Gastroesophageal sphincter (tissue), 4 donors: ENCODE data around the gene PFKFB4. TPM values are rescaled to one million over a fixed set of nuclear protein-coding genes. Genes with fewer than 3 reads are reported as not detected.

Experiments used
- ATAC-seq: fragments of 150-250 bp; one replicate; pipeline ENCODE4 v1.9.1; 2016; ENCODE audit warnings: mild to moderate bottlenecking, moderate library complexity
- H3K27ac ChIP-seq, 4 donors: fragments of 200-600 bp; sonication (generic) in 3 of 4; 1 replicate in 3 of 4; 2 replicates in 1 of 4; pipeline ENCODE4 v1.5.1; 2016 to 2019
- H3K27me3 ChIP-seq: fragments of 200-600 bp; sonication (generic); one replicate; pipeline ENCODE4 v1.5.1; 2019
- H3K36me3 ChIP-seq, 2 donors: fragments of 200-600 bp; sonication (generic); one replicate each; pipeline ENCODE4 v1.5.1; 2019; ENCODE audit warnings: control low read depth in 1 of 2
- H3K4me1 ChIP-seq, 3 donors: fragments of 200-600 bp; sonication (generic); 1 replicate in 2 of 3; 2 replicates in 1 of 3; pipeline ENCODE4 v1.5.1; 2016 to 2019; ENCODE audit warnings: control low read depth in 2 of 3
- H3K4me3 ChIP-seq, 2 donors: fragments of 200-600 bp; sonication (generic); one replicate each; pipeline ENCODE4 v1.5.1; 2019; ENCODE audit warnings: mild to moderate bottlenecking in 1 of 2, moderate library complexity in 1 of 2
- H3K9me3 ChIP-seq, 3 donors: fragments of 200-600 bp; sonication (generic); one replicate each; pipeline ENCODE4 v1.5.1; 2017 to 2019; ENCODE audit warnings: control low read depth in 2 of 3
- EP300 ChIP-seq: sonication (generic); formaldehyde crosslinking; IDR thresholded peaks from one replicate; pipeline ENCODE4 v1.6.1; 2017; ENCODE audit warnings: antibody characterized with exemption, mild to moderate bottlenecking
- POLR2A ChIP-seq, 2 donors: fragments of 450-650 bp; IDR thresholded peaks; one replicate each; pipeline ENCODE4 v1.6.1; 2017; ENCODE audit warnings: antibody characterized with exemption in 2 of 2, mild to moderate bottlenecking in 2 of 2, moderate library complexity in 1 of 2
- POLR2AphosphoS5 ChIP-seq: sonication (generic); formaldehyde crosslinking; IDR thresholded peaks from one replicate; pipeline ENCODE4 v1.6.1; 2017; ENCODE audit warnings: antibody characterized with exemption
- WGBS, 2 donors: methylation state at CpG; one replicate each; pipeline ENCODE4 v1.1.5; 2018; ENCODE audit warnings: low coverage in 1 of 2; 5-methylcytosine and 5-hydroxymethylcytosine counted together
- total RNA-seq, 4 donors: library from RNA; depleted of rRNA; stranded (reverse); fragments of >200 nt; gene quantifications; one replicate each; pipeline ENCODE4 v1.1.0, GENCODE V29; 2016
- TF ChIP-seq, protein P1 (sequence below), 4 experiments: fragments of 200-600 bp in 2 of 4; fragments of 450-650 bp in 2 of 4; sonication (generic) in 1 of 4; IDR thresholded peaks; one replicate each; pipeline ENCODE4 v1.5.1; 2017 to 2019; ENCODE audit warnings: antibody characterized with exemption in 4 of 4, mild to moderate bottlenecking in 2 of 4, moderate library complexity in 2 of 4

The PFKFB4 gene
- total RNA-seq, 4 donors from 2014 or later: 1.8 to 2.9 (median 2.4) TPM

DNA sequence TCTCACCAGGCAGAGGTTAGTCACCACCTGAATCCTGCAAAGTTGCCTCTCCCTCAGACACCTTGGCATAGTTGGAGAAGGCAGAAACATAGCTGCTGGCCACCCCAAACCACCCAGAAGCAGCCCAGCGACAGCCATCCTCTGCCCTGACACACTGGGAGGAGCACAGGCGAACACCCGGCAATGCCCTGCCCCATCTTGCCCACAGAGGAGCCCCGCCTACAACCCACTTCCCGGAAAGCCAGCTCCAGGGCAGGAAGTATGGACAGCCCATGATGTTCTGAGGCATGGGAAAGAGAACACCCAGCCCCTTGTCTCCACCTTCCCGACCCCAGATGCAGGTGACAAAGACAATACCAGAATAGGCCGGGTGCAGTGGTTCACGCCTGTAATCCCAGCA lies 40.0 kb downstream of the PFKFB4 start:
- TF ChIP-seq EP300: no peak
- no peak for TF ChIP-seq POLR2AphosphoS5
- TF ChIP-seq, protein P1, sequence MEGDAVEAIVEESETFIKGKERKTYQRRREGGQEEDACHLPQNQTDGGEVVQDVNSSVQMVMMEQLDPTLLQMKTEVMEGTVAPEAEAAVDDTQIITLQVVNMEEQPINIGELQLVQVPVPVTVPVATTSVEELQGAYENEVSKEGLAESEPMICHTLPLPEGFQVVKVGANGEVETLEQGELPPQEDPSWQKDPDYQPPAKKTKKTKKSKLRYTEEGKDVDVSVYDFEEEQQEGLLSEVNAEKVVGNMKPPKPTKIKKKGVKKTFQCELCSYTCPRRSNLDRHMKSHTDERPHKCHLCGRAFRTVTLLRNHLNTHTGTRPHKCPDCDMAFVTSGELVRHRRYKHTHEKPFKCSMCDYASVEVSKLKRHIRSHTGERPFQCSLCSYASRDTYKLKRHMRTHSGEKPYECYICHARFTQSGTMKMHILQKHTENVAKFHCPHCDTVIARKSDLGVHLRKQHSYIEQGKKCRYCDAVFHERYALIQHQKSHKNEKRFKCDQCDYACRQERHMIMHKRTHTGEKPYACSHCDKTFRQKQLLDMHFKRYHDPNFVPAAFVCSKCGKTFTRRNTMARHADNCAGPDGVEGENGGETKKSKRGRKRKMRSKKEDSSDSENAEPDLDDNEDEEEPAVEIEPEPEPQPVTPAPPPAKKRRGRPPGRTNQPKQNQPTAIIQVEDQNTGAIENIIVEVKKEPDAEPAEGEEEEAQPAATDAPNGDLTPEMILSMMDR (IDR thresholded peaks at IDR 0.05): no peak
- no peak for TF ChIP-seq POLR2A (IDR thresholded peaks at IDR 0.05)
- Histone ChIP-seq H3K36me3 (peaks cover 0 to 18% of the 10 kb centered on the region in 2 donors), H3K27me3 (no peaks in the 10 kb centered on the region), H3K4me1 (no peaks in the 10 kb centered on the region), H3K9me3 (no peaks in the 10 kb centered on the region), H3K27ac (no peak overlapping the region), H3K4me3 (no peak overlapping the region)
- WGBS, 2 donors: 70% methylated on average over 2 of the region's 8 CpGs; no CpG with 5 or more reads in 1 of the 2 donors
- no peak for ATAC-seq

DNA sequence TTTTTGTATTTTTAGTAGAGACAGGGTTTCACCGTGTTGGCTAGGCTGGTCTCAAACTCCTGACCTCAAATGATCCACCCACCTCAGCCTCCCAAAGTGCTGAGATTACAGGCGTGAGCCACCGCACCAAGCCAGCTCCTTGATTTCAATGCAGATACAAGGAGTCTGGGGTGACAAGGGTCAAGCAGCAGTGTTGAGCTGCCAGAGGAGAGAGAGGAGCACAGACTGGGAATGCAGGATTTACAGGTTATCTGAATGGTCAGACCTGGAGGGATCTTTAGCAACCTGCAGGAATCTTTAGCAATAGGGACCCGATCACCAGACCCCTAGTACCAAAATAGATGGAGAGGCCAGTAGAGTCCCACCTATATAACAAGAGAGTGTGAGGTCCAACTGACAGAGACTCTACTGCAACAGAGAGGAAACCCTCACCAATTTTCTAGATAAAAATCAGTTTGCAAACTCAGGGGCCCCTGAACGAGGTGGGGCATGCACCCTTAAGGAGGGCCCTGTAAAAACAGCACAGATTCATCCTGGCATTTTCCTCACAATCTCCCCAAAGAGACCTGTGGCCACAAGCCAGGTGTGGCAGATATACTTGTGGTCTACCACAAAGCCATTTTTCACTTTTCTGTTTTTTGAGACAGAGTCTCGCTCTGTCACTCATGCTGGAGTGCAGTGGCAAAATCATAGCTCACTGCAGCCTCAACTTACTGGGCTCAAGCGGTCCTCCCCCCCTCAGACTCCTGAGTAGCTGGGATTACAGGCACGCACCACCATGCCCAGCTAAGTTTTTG lies 42.0 kb downstream of the PFKFB4 start:
- WGBS, 2 donors: 77 to 89% methylated on average over 3 of the region's 8 CpGs
- Histone ChIP-seq H3K27me3 (no peaks in the 10 kb centered on the region), H3K4me3 (no peak overlapping the region), H3K36me3 (peaks cover 0 to 10% of the 10 kb centered on the region in 2 donors), H3K9me3 (no peaks in the 10 kb centered on the region), H3K4me1 (no peaks in the 10 kb centered on the region), H3K27ac (no peak overlapping the region)
- ATAC-seq: no peak
- no peak for TF ChIP-seq POLR2A (IDR thresholded peaks at IDR 0.05)
- TF ChIP-seq EP300: no peak

DNA sequence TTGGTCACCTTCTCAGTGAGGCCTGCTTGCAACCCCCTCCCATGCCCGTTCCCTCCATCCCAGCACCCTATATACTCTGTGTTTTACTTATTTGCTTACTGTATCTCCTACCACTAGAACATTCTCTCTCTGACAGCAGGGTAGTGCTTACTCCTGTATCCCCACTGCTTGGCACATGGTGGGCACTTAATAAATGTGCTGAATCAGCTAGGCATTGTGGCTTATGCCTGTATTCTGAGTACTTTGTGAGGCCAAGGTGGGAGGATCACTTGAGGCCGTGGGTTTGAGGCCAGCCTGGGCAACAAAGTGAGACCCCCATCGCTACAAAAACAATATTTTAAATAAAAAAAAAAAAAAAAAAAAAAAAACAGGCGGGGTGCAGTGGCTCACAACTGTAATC lies 45.1 kb downstream of the PFKFB4 start:
- Histone ChIP-seq H3K36me3 (no peaks in the 10 kb centered on the region), H3K27me3 (no peaks in the 10 kb centered on the region), H3K9me3 (no peaks in the 10 kb centered on the region), H3K4me1 (no peaks in the 10 kb centered on the region), H3K27ac (no peak overlapping the region), H3K4me3 (no peak overlapping the region)
- no peak for ATAC-seq
- no peak for TF ChIP-seq POLR2A (IDR thresholded peaks at IDR 0.05)
- TF ChIP-seq POLR2AphosphoS5: no peak
- TF ChIP-seq EP300: no peak
- TF ChIP-seq, protein P1 (IDR thresholded peaks at IDR 0.05): no peak
- WGBS, 2 donors: 80 to 90% methylated on average over 2 of the region's 4 CpGs

DNA sequence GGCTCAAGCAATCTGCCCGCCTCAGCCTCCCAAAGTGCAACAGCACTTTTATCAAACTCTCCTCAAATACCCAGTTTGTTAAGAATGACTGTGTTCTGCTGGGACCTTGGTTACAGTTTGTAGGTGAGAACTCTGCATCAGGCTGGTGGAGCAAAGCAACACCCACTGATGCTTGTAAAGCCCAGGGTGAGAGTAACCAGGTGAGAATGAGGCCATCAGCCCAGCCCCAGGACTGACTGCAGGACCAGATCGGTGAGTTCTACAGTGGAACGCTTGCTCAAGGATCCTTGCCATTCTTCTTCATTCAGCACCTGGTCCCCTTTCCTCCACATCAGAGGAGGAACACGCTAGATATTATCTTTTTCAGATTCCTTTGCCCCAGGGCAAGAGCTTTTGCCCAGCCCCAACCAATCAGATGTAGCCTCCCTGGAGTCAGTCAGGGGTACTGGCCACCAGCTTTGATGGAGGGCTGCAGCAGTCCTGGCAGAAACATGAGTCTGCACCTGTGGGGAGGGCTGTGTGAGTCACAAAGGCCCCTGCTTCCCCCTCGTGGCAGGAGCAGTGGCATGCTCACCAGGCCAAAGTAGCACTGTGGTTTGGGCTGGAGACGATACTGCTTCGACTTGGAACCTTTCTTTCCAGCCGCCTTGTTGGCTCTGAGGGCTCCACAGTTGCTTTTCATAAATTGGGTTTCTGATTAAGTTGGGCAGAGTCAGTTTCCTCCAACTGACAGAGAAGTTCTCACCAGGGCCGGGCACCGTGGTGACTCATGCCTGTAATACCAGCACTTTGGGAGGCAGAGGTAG lies 49.1 kb downstream of the PFKFB4 start:
- H3K27me3 ChIP-seq: no peaks in the 10 kb centered on the region
- no peak for ATAC-seq

DNA sequence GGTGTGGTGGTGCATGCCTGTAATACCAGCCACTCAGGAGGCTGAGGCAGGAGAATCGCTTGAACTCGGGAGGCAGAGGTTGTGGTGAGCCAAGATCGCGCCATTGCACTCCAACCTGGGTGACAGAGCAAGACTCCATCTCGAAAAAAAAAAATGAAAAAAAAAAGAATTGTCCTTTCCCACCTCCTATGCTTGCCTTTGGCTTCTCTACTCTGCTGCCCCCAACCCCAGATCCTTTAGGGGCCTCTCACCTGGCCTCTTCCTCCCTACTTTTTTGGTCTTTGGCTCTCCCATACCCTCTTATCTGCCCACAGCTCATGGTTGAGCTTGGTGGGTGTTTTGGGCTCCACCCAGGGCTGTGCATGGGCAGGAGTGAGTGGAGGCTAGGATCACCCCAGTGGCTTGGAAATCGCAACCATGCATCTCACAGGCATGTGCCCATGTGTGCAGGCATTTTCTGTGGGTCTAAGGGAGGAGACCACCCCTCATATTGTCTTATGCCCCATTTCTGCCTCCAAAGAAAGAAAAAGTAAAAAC lies 50.6 kb downstream of the PFKFB4 start:
- no peak overlapping the region for H3K27ac ChIP-seq

More for the DNA sequence above, 49.1 kb downstream of the PFKFB4 start:
- Histone ChIP-seq H3K4me1 (peaks cover 0 to 27% (median 17%) of the 10 kb centered on the region in 3 donors), H3K27ac (no peak overlapping the region), H3K36me3 (no peaks in the 10 kb centered on the region), H3K9me3 (no peaks in the 10 kb centered on the region), H3K4me3 (no peak overlapping the region)
- WGBS, 2 donors: 72 to 74% methylated on average over 3 to 4 of the region's 10 CpGs
- TF ChIP-seq POLR2AphosphoS5: no peak
- TF ChIP-seq, protein P1 (IDR thresholded peaks at IDR 0.05): peak in 3 of 4 experiments; percentile 28 to 57 (median 37)

More for the DNA sequence above, 50.6 kb downstream of the PFKFB4 start:
- Histone ChIP-seq H3K36me3 (no peaks in the 10 kb centered on the region), H3K4me1 (peaks cover 0 to 33% (median 17%) of the 10 kb centered on the region in 3 donors), H3K9me3 (no peaks in the 10 kb centered on the region), H3K4me3 (no peak overlapping the region), H3K27me3 (no peaks in the 10 kb centered on the region)
- ATAC-seq: no peak
- TF ChIP-seq POLR2AphosphoS5 (no peak), POLR2A (IDR thresholded peaks at IDR 0.05) (no peak)
- 90 to 98% methylated on average over 5 of the region's 6 CpGs for WGBS, 2 donors
